Neutrophil (primary cell): ENCODE results near the gene NEIL3.

Experiments
- H3K27ac ChIP-seq: fragments of 200-600 bp; sonication (generic); 2 replicates; pipeline ENCODE4 v1.5.1; 2016; ENCODE audit warnings: mild to moderate bottlenecking, moderate library complexity
- H3K27me3 ChIP-seq: fragments of 200-600 bp; sonication (generic); 2 replicates; pipeline ENCODE4 v1.6.0; 2016; ENCODE audit warnings: mild to moderate bottlenecking
- H3K36me3 ChIP-seq: fragments of 200-600 bp; sonication (generic); 2 replicates; pipeline ENCODE4 v1.5.1; 2017
- H3K4me1 ChIP-seq, 2 experiments: fragments of 200-600 bp in 1 of 2; sonication (generic) in 1 of 2; 1 replicate in 1 of 2; 2 replicates in 1 of 2; pipeline versions ENCODE4 v1.5.1 to v1.6.1; 2013 to 2016; ENCODE audit warnings: low read depth in 1 of 2, low read length in 1 of 2, mild to moderate bottlenecking in 1 of 2, moderate library complexity in 1 of 2; ENCODE audit not compliant: control insufficient read depth in 1 of 2, insufficient read depth in 1 of 2
- H3K4me3 ChIP-seq, 2 experiments: fragments of 200-600 bp in 1 of 2; sonication (generic) in 1 of 2; 1 replicate in 1 of 2; 2 replicates in 1 of 2; pipeline ENCODE4 v1.5.1; 2013 to 2016; ENCODE audit warnings: low read depth in 1 of 2, low read length in 1 of 2, mild to moderate bottlenecking in 1 of 2, moderate library complexity in 1 of 2
- H3K9me3 ChIP-seq: fragments of 200-600 bp; sonication (generic); 2 replicates; pipeline ENCODE4 v1.5.1; 2016
- CTCF ChIP-seq: fragments of 200-600 bp; sonication (generic); IDR thresholded peaks from 2 replicates; pipeline ENCODE4 v1.5.1; 2016; ENCODE audit warnings: antibody characterized with exemption

The NEIL3 gene

GRCh38 chr4:177315767-177316464, 6.2 kb downstream of the NEIL3 start:
- Histone ChIP-seq H3K4me1 (peaks cover 15 to 27% of the 10 kb centered on the region in 2 experiments), H3K9me3 (no peaks in the 10 kb centered on the region), H3K27me3 (no peaks in the 10 kb centered on the region), H3K4me3 (no peak overlapping the region), H3K27ac (peak overlapping the region; percentile 10), H3K36me3 (no peaks in the 10 kb centered on the region)
- no peak for TF ChIP-seq CTCF

GRCh38 chr4:177320721-177321120, 11.0 kb downstream of the NEIL3 start:
- H3K4me3 ChIP-seq = no peak overlapping the region
- H3K36me3 ChIP-seq = peaks cover 9% of the 10 kb centered on the region
- H3K27ac ChIP-seq = no peak overlapping the region
- TF ChIP-seq CTCF = no peak
- H3K4me1 ChIP-seq = peaks cover 0 to 13% of the 10 kb centered on the region in 2 experiments
- H3K27me3 ChIP-seq = no peaks in the 10 kb centered on the region
- H3K9me3 ChIP-seq = no peaks in the 10 kb centered on the region

GRCh38 chr4:177321647-177322046, 12.0 kb downstream of the NEIL3 start:
- no peak overlapping the region for H3K4me3 ChIP-seq
- no peaks in the 10 kb centered on the region for H3K9me3 ChIP-seq
- TF ChIP-seq CTCF = no peak
- H3K27me3 ChIP-seq = no peaks in the 10 kb centered on the region
- peaks cover 0 to 4% of the 10 kb centered on the region in 2 experiments for H3K4me1 ChIP-seq
- H3K27ac ChIP-seq = no peak overlapping the region
- H3K36me3 ChIP-seq = peaks cover 9% of the 10 kb centered on the region

- Histone ChIP-seq H3K27me3 (no peaks in the 10 kb centered on the region), H3K4me3 (no peak overlapping the region), H3K36me3 (peaks cover 9% of the 10 kb centered on the region), H3K9me3 (no peaks in the 10 kb centered on the region), H3K4me1 (no peaks in the 10 kb centered on the region), H3K27ac (no peak overlapping the region)
- TF ChIP-seq CTCF = no peak
These were observed 12.6 kb downstream of the NEIL3 start for GRCh38 chr4:177322266-177322665.

GRCh38 chr4:177322881-177323280, 13.2 kb downstream of the NEIL3 start:
- H3K4me1 ChIP-seq = no peaks in the 10 kb centered on the region
- no peaks in the 10 kb centered on the region for H3K9me3 ChIP-seq
- peaks cover 9% of the 10 kb centered on the region for H3K36me3 ChIP-seq
- H3K27ac ChIP-seq = no peak overlapping the region
- H3K4me3 ChIP-seq = no peak overlapping the region
- H3K27me3 ChIP-seq = no peaks in the 10 kb centered on the region
- TF ChIP-seq CTCF = no peak
